Neutrophil (primary cell): ENCODE results near the gene DCC.

Source experiments
- H3K27ac ChIP-seq: fragments of 200-600 bp; sonication (generic); 2 replicates; pipeline ENCODE4 v1.5.1; 2016; ENCODE audit warnings: mild to moderate bottlenecking, moderate library complexity
- H3K27me3 ChIP-seq: fragments of 200-600 bp; sonication (generic); 2 replicates; pipeline ENCODE4 v1.6.0; 2016; ENCODE audit warnings: mild to moderate bottlenecking
- H3K36me3 ChIP-seq: fragments of 200-600 bp; sonication (generic); 2 replicates; pipeline ENCODE4 v1.5.1; 2017
- H3K4me1 ChIP-seq, 2 experiments: fragments of 200-600 bp in 1 of 2; sonication (generic) in 1 of 2; 1 replicate in 1 of 2; 2 replicates in 1 of 2; pipeline versions ENCODE4 v1.5.1 to v1.6.1; 2013 to 2016; ENCODE audit warnings: low read depth in 1 of 2, low read length in 1 of 2, mild to moderate bottlenecking in 1 of 2, moderate library complexity in 1 of 2; ENCODE audit not compliant: control insufficient read depth in 1 of 2, insufficient read depth in 1 of 2
- H3K4me3 ChIP-seq, 2 experiments: fragments of 200-600 bp in 1 of 2; sonication (generic) in 1 of 2; 1 replicate in 1 of 2; 2 replicates in 1 of 2; pipeline ENCODE4 v1.5.1; 2013 to 2016; ENCODE audit warnings: low read depth in 1 of 2, low read length in 1 of 2, mild to moderate bottlenecking in 1 of 2, moderate library complexity in 1 of 2
- H3K9me3 ChIP-seq: fragments of 200-600 bp; sonication (generic); 2 replicates; pipeline ENCODE4 v1.5.1; 2016
- CTCF ChIP-seq: fragments of 200-600 bp; sonication (generic); IDR thresholded peaks from 2 replicates; pipeline ENCODE4 v1.5.1; 2016; ENCODE audit warnings: antibody characterized with exemption

The DCC gene

DNA sequence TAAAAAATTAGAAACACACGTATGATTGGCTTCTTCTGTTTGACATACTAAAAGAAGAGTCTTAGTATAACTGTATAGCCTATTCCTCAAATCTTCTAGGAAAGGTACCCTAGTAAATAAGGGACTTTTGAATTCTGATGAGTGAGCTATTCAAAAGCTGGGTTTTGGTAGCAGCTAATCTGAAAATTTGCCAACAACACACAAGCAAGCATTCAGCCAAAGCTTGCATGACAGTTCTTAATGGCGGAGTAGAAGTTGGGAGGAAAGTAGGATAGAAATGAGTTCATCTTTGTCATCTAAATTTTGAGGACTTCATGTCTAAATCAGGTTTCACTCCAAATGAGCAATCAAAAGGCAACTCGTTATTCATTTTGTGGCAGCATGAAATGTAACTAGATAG lies 1071.5 kb downstream of the DCC start:
- H3K9me3 ChIP-seq = no peaks in the 10 kb centered on the region
- TF ChIP-seq CTCF = no peak
- H3K4me3 ChIP-seq = no peak overlapping the region
- no peaks in the 10 kb centered on the region for H3K27me3 ChIP-seq
- no peak overlapping the region for H3K27ac ChIP-seq
- H3K4me1 ChIP-seq = no peaks in the 10 kb centered on the region
- H3K36me3 ChIP-seq = no peaks in the 10 kb centered on the region

DNA sequence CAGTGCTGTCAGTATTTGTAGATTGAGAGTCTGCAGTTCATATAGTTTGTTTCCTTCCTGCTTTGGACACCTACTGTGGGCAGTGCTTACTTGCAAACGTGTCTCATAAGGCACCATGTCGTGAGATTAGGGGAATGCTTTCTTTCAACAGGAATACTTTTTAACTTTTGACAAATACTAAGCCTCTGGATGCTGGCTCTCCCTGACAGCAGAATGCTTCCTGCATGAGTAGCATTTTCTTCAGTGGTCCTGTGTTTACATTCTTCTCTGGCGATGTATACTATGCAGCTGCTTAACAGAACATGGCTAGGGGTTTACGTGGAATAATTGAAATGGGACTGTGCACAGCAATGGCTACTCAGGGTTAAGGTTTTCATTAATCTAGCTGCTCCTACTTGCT lies 1077.0 kb downstream of the DCC start:
- no peaks in the 10 kb centered on the region for H3K27me3 ChIP-seq
- no peak overlapping the region for H3K4me3 ChIP-seq
- no peaks in the 10 kb centered on the region for H3K9me3 ChIP-seq
- no peak for TF ChIP-seq CTCF
- H3K4me1 ChIP-seq = no peaks in the 10 kb centered on the region
- no peaks in the 10 kb centered on the region for H3K36me3 ChIP-seq
- no peak overlapping the region for H3K27ac ChIP-seq

DNA sequence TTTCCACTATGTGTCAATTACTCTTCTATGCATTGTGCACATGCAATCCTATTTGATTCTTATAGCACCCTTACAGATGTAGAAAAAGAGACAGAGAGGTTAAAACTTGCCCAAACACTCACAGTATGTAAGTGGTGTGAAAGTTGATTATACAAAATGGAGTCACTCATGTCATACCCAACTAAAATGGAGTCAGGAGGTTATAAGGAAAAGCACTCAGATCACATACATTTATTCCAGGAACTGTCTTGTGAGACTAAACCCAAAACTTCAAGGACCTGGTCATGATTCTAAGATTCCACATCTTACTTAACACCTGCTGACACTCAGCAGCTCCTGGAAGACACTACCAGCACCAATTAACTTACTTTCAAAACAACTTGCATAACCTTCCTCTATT lies 1081.9 kb downstream of the DCC start:
- no peak for TF ChIP-seq CTCF

GRCh38 chr18:53422896-53423295 lies 1082.9 kb downstream of the DCC start:
- no peak overlapping the region for H3K27ac ChIP-seq
- TF ChIP-seq CTCF = no peak
- H3K36me3 ChIP-seq = no peaks in the 10 kb centered on the region
- no peaks in the 10 kb centered on the region for H3K4me1 ChIP-seq
- H3K9me3 ChIP-seq = no peaks in the 10 kb centered on the region
- H3K4me3 ChIP-seq = no peak overlapping the region
- no peaks in the 10 kb centered on the region for H3K27me3 ChIP-seq

More for the DNA sequence above, 1081.9 kb downstream of the DCC start:
- H3K4me1 ChIP-seq = no peaks in the 10 kb centered on the region
- H3K27me3 ChIP-seq = no peaks in the 10 kb centered on the region
- H3K27ac ChIP-seq = no peak overlapping the region
- no peaks in the 10 kb centered on the region for H3K36me3 ChIP-seq
- no peaks in the 10 kb centered on the region for H3K9me3 ChIP-seq
- H3K4me3 ChIP-seq = no peak overlapping the region

DNA sequence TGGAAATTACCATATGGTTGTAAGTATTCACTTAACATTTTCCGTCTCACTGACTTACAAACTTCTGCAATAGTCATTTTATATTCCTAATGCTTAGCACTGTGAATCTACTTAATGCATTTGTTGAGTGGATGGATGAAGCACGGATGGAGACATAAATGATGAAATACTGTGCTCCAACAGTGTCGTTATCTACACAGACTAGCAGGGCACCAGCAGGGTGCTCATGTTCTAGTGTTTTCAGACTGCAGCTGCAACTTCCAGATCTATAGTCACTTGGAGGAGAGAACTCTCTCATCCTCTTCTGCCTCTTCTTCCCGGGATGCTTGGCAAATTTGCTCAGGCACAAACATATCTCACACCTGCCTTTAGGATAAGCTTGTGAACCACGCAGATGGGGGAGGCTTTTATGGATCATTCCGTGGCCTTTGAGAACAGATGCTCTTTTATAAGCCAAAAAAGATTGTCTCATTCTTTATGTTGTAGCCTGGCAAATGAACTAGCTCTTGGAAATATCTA lies 1086.7 kb downstream of the DCC start:
- Histone ChIP-seq H3K4me1 (no peaks in the 10 kb centered on the region), H3K36me3 (no peaks in the 10 kb centered on the region)

More for the DNA sequence above, 1086.7 kb downstream of the DCC start:
- Histone ChIP-seq H3K4me3 (no peak overlapping the region), H3K27ac (no peak overlapping the region), H3K27me3 (no peaks in the 10 kb centered on the region), H3K9me3 (no peaks in the 10 kb centered on the region)
- TF ChIP-seq CTCF = no peak
